Skeletal muscle cell (primary cell): Measurements from ENCODE around the gene TRNP1.
A peak's percentile ranks its signal among the peaks of the same experiment; 100 is the strongest.

ENCODE experiments used
- DNase-seq: peaks from one replicate; pipeline ENCODE4 v3.0.0-alpha.2; 2010; ENCODE audit warnings: low read depth
- H3K4me3 ChIP-seq: 2 replicates; pipeline ENCODE4 v1.5.1; 2011; ENCODE audit warnings: low read depth, mild to moderate bottlenecking, control low read depth, low read length, moderate library complexity

TRNP1 gene

DNA sequence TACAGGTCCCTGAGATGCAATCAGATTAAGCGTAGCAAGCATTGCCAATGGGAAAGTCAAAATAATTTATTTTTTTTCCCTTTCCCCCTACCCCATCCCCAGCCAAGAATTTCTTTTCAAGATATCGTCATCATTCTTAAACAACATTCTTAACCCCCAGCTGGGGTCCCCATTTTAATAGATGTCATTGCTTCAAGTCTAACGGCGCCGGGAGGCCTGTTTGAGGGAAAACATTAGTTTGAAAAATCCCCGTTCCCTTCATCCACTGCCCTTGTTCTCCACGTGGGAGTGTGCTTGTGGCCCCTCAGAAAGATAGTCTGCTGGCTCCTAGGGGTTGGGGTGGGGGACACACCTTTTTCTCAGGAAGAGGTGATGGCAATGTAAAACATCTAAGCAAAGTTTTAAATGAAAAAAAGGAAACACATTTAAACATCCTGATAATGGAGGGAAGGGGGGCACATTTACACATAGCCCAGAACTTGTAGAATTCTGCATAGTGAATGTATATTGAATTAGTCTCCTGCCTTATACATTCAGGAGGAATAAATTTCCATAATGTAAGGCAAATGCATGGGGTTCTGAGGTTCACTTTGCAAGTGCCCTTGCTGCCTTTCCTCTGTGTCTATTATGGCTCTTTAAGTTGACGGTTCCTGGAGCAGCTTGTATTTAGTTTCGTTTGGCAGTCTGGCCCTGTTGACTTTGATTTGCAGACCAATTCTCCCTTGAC is 6.8 kb downstream of the TRNP1 start:
- DNase-seq, result no peak
- no peak overlapping the region for H3K4me3 ChIP-seq

- DNase-seq, result peak; percentile 48
- no peak overlapping the region for H3K4me3 ChIP-seq
Measured at GRCh38 chr1:27000817-27001460, 7.4 kb downstream of the TRNP1 start.

DNA sequence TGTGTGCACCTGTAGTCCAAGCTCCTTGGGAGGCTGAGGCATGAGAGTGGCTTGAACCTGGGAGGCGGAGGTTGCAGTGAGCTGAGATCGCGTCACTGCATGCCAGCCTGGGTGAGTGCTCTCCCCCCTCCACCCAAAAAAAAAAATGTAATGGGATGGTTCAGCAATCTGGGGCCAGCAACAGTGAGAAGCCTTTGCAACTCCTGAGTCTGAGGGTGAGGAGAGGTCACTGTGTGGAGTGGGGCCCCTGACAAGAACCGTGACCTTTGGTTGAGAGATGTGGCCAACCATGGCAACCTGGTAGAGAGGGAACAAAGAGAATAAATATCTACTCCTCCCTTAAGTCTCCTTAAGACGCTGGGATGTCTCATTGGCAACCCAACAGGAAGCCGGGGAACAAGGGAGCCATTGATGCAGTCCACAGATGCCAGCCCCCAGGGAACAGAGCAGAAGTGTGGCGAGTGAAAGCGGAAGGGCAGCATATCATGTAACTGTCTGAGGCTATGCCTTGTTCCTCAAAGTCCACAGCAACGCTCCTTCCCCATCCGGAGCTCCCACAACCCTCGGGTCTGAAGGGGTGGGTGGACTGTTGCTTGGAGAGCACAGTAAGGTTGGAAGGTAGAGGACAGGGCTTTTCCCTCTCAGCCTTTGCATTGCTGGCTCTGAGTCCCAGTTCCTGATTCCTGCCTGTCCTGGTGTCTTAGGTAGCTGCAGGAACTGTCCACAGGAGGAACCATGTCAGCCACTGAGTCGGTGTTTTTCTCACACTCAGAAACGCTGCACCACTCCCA is 8.3 kb downstream of the TRNP1 start:
- H3K4me3 ChIP-seq, result no peak overlapping the region
- no peak for DNase-seq

GRCh38 chr1:27003745-27004470 is 10.4 kb downstream of the TRNP1 start:
- DNase-seq, result no peak
- no peak overlapping the region for H3K4me3 ChIP-seq

GRCh38 chr1:27004471-27005165 is 11.1 kb downstream of the TRNP1 start:
- H3K4me3 ChIP-seq, result no peak overlapping the region
- peak; percentile 47 for DNase-seq

GRCh38 chr1:27005166-27005530 is 11.7 kb downstream of the TRNP1 start:
- no peak for DNase-seq
- no peak overlapping the region for H3K4me3 ChIP-seq

DNA sequence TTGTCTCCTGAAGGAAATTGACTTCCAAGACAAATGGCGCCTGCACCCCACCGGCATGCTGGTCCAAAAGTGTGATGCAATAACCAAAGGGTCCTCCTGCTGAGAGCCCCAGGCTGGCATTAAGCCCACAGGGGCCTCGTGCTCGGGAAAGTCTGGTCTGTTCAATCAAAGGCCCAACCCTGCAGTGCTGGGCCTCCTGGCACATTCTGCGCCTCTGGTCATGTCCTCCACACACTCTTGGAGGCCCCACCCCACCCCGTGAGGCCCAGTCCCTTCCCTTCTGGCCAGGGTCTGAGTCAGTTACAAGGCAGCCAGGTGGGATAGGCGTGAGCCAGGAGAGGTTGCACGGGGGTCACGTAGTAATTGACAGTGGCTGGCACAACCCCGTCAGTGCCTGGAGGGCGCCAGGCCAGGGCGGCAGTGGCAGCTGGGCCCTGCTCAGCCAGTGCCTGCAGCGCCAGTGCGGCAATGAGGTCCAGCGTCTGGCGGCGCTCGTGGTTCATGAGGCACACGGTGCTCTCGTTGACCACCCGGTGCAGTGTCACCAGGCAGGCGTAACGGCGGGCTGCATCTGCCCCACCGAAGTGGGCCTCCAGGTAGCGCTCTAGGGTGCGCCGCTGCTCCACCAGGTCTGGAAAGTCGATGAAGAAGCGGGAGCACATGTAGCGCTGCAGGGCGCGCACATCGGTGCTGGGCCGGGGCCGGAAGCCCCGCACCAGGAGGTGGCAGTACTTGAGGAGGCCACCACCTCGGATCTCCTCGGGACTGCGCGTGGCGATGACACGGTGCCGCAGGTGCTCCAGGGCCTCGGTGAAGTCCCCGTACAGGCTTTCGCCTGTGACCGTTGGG is 12.4 kb downstream of the TRNP1 start:
- DNase-seq, result no peak
- no peak overlapping the region for H3K4me3 ChIP-seq

DNA sequence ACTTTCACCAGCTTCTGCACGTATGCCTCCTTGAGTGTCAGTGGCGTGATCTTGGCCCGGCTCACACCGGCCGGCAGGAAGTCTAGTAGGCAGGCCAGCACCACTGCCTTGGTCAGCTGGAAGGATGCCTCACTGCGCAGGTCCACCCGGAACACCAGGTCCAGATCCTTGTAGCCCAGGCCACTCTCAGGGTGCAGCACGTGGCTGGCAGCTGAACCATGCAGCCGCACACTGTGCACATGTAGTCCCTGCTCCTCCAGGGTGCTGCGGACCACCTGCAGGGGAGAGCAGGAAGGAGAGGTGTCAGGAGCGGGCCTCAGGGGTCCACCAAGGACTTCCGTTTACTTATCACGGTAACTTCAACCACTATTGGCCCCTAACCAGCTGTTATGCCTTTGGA is 13.2 kb downstream of the TRNP1 start:
- no peak overlapping the region for H3K4me3 ChIP-seq
- DNase-seq, result no peak

DNA sequence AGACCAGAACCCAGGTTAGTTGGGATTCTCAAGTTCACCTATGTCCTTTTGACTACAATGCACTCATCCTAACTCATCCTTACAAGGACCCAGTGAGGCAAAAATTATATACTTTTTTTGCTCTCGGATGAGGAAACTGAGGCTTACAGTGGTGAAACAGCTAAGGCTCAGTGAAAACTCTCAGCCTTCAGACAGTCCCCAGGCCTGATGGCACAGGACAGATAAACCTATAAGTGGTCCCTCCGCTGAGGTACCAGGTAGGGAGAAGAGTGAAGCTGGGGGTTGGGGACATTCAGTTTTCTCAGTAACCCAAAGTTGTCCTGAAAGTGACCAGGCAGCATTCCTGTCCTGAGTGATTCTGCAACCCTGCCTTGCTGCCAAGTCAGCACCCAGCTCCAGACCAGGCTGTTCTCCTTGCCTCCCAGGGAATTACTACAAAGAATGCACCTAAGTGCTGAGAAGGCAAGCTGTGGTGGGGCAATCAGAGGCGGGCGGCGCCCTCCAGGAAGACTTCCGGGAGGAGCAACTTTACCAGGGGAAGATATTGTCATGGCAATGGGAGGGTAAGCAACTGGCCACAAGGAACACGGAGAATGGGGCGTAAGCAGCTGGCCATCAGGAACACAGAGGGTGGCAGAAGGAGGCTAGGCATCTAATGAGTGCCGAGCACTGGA is 14.6 kb downstream of the TRNP1 start:
- no peak for DNase-seq
- no peak overlapping the region for H3K4me3 ChIP-seq

DNA sequence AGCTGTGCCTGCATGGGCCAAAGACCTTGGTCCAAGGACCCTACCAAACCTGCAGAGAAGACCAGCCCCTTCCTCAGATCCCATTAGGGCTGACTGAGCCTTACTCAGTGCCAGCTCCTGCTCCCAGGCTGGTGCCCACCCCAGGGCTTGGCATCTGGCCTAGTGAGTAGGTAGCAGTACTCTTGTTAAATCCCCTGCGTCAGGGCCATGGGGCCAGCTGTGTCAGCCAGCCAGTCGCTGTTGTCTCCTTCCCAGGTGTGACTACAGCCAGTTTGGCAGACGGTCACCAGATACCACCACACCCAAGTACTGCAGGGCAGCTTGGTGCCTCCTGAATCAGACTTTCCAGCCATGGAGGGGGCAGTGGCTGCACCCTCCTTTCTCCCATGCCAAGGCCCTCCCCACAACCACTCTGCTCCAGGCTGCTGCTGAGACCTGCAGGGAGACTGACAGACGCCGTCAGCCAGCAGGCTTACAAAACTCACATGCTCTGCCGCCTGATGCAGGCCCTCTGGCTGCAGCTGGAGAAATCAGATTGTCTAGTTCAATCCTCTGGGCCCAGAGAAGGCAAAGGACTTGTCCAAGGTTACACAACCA is 16.2 kb downstream of the TRNP1 start:
- DNase-seq, result no peak
- no peak overlapping the region for H3K4me3 ChIP-seq

- peak overlapping the region; percentile 7 for H3K4me3 ChIP-seq
Measured at GRCh38 chr1:27010226-27010994, 16.9 kb downstream of the TRNP1 start.

GRCh38 chr1:27011058-27011764 is 17.7 kb downstream of the TRNP1 start:
- peak overlapping the region; percentile 46 for H3K4me3 ChIP-seq
- DNase-seq, result peak; percentile 69

More at GRCh38 chr1:27010226-27010994, 16.9 kb downstream of the TRNP1 start:
- no peak for DNase-seq

GRCh38 chr1:27011976-27012563 is 18.6 kb downstream of the TRNP1 start:
- no peak for DNase-seq
- peak overlapping the region; percentile 46 for H3K4me3 ChIP-seq

- no peak overlapping the region for H3K4me3 ChIP-seq
- DNase-seq, result no peak
Measured at GRCh38 chr1:27015260-27015659, 21.8 kb downstream of the TRNP1 start.

GRCh38 chr1:27016376-27016775 is 22.9 kb downstream of the TRNP1 start:
- no peak for DNase-seq
- H3K4me3 ChIP-seq, result no peak overlapping the region

DNA sequence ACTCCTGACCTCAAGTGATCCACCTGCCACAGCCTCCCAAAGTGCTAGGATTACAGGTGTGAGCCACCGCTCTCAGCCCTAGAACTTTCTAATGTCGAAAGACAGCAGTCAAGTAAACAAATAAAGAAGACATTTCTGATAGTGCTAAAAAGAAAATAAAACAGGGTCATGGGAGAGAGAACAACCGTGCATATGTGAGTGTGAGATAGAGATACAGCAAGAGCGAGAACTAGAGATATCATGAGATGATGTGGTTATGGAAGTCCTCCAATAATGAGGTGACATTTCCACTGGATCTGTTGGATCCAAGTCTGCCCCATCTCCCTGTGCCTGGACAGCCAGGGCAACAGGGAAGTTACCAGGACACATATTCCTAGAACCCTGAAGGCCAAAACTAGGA is 23.7 kb downstream of the TRNP1 start:
- no peak for DNase-seq
- H3K4me3 ChIP-seq, result no peak overlapping the region
